Vagina (tissue), 2 donors: ENCODE data around the gene MBLAC1.

ENCODE experiments used
- POLR2A ChIP-seq, 2 donors: fragments of 450-650 bp; IDR thresholded peaks; one replicate each; pipeline ENCODE4 v1.6.1; 2017; ENCODE audit warnings: antibody characterized with exemption in 2 of 2, mild to moderate bottlenecking in 2 of 2, moderate library complexity in 2 of 2
- POLR2AphosphoS5 ChIP-seq, 2 donors: sonication (generic); formaldehyde crosslinking; IDR thresholded peaks; one replicate each; pipeline ENCODE4 v1.9.0; 2017; ENCODE audit warnings: antibody characterized with exemption in 2 of 2, mild to moderate bottlenecking in 2 of 2, low read depth in 1 of 2; ENCODE audit not compliant: insufficient read depth in 1 of 2

DNA sequence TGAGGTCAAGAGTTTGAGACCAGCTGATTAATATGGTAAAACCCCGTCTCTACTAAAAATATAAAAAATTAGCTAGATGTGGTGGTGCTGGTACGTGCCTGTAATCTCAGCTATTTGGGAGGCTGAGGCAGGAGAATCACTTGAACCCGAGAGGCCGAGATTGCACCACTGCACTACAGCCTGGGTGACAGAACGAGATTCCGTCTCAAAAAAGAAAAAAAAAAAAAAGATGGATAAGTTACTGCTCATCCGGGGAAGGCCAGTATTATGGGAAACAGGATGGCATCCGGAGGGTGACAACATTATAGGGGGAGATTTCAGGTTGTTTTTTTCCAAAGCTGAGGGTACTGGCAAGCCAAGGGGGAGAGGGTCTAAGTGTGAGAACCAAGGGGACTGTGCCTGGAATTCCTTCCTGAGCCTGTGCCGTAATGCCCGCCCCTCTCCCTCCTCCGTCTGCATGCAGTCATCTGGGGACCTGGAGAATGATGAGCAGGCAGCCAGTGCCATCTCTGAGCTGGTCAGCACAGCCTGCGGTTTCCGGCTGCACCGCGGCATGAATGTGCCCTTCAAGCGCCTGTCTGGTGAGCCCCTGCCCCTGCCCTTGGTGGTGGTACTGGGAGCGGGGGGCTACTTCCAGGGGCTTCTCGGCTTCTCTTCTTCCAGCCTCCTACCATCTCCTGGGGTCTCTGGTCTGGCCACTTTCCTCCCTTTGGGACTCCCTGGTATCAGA lies 26.3 kb downstream of the MBLAC1 start:
- no peak for TF ChIP-seq POLR2AphosphoS5 (IDR thresholded peaks at IDR 0.05; ENCODE audit: insufficient read depth in 1 of 2, low read depth in 1 of 2)
- no peak for TF ChIP-seq POLR2A (IDR thresholded peaks at IDR 0.05)
